NCI-H1930 (cell line): ENCODE results near the gene SYP.
"Not testable (repeated sequence)": the region's sequence is repeated elsewhere in the genome, so short reads cannot be mapped to it uniquely, and the experiment has no call there.

ENCODE experiments used
- DNase-seq, 2 experiments: peaks; one replicate each; lab custom pipeline; 2025; lab: John Stamatoyannopoulos, UW

SYP gene

GRCh38 chrX:49166914-49167739 lies 32.9 kb downstream of the SYP start:
- no peak for DNase-seq

- no peak for DNase-seq
Observed at GRCh38 chrX:49165901-49166881, 33.8 kb downstream of the SYP start.

DNA sequence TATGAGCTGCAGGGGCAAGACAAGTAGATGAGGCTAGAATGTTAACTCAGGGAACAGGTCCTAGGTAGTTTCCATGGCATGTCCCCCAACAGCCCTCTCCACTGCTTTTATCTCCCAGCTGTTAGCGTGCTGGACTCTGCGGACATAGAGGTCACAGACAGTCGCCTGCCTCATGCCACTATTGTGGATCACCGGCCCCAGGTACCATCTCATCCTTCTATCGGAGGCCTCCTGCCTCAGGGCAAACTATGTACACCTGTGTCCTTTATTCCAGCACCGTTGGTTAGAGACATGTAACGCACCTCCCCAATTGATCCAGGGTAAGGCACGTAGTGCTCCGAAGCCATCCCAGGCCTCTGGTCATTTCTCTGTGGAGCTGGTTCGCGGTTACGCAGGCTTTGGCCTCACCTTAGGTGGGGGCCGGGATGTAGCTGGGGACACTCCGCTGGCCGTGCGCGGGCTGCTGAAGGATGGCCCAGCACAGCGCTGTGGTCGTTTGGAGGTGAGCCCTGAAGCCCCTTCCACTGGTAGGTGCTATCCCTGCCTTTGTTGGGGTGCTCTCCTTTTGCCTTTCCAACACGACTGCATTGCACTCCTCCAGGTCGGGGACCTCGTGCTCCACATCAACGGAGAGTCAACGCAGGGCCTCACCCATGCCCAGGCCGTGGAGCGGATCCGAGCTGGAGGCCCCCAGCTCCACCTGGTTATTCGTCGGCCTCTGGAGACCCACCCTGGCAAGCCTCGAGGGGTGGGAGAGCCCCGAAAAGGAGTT lies 35.2 kb downstream of the SYP start:
- DNase-seq = no peak

DNA sequence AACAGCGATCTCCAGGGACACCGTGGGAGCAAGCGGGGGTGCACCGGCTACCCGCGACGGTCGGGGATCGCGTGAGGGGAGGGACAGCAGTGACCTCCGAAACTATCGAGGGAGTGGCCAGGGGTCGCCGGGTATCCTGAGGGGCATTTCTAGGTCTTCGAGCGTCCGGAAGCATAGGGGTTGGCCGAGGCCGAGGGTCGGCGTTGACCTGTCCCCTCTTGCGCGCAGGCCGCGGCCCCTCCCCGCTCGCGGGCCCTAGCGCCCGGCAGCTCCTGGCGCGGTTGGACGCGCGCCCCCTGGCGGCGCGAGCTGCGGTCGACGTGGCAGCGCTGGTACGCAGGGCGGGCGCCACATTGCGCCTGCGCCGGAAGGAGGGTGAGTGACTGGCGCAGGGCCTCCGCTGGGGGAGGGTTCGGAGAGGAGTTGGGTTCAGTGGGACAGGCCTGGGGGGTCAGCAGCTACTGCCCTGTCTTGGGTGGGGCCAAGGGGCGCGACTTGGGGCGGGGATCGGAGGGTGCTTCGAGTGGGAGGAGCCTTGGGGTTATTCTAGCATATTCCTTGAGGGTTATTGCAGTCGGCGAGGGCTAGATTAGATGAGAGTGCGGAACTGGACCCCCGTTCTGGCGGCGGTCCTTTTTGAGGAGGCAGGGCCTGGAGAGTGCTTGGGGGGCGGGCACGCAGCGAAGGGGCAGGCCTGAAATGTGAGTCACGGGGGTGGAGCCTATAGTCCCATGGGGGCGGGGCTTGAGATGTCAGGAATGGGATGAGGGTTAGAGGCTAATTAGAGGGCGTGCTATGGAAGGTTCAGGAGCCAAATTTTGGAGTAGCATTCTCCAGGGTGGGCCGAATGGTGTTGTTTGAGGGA lies 36.2 kb downstream of the SYP start:
- DNase-seq = peak; percentile 58 to 86

GRCh38 chrX:49162620-49163019 lies 37.4 kb downstream of the SYP start, which contains the start of gene MAGIX:
TSS of gene MAGIX (plus strand) at chrX:49162758. CDS start at chrX:49162890, 132 bp downstream.
- no peak for DNase-seq

DNA sequence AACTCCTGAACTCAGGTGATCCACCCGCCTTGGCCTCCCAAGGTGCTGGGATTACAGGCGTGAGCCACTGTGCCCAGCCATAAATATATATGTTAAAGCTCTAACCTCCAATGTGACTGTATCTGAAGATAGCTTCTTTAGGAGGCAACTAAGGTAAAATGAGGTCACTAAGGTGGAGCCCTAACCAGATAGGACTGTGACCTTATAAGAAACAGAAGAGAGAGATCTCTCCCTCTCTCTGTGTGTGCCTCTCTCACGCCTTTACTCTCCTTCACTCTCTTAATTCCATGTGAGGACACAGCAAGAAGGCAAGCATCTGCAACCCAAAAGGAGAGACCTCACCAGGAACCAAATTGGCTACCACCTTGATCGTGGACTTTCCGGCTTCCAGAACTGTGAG lies 38.4 kb downstream of the SYP start:
- DNase-seq = no peak

- DNase-seq = no peak
Observed at GRCh38 chrX:49160908-49161307, 39.1 kb downstream of the SYP start.

GRCh38 chrX:49157194-49157593 lies 42.8 kb downstream of the SYP start:
- no peak for DNase-seq

DNA sequence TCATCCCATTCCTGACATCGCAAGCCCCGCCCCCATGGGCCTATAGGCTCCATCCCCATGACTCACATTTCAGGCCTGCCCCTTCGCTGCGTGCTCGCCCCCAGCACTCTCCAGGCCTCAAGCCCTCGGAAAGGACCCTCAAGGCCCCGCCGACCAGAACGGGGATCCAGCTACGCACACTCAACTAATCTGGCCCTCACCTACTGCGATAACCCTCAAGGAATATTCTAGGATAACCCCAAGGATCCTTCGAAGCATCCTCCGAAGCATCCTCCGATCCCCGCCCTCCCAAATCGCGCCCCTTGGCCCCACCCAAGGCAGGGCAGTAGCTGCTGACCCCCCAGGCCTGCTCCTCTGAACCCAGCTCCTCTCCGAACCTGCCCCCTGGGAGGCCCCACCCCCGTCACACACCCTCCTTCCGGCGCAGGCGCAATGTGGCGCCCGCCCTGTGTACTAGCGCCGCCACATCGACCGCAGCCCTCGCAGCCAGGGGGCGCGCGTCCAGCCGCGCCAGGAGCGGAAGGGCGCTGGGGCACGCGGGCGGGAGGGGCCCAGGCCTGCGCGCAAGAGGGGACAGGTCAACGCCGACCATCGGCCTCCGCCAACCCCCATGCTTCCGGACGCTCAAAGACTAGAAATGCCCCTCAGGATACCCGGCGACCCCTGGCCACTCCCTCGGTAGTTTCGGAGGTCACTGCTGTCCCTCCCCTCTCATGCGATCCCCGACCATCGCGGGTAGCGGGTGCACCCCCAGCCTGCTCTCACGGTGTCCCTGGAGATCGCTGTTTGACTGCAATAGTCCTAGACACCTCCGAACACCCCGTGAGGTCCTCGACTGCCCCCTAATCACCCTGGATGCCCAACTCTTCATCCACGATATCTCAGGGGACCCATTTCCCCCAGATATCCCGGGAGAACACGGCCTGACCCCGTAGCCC lies 43.8 kb downstream of the SYP start:
- peak; percentile 70 to 83 for DNase-seq

DNA sequence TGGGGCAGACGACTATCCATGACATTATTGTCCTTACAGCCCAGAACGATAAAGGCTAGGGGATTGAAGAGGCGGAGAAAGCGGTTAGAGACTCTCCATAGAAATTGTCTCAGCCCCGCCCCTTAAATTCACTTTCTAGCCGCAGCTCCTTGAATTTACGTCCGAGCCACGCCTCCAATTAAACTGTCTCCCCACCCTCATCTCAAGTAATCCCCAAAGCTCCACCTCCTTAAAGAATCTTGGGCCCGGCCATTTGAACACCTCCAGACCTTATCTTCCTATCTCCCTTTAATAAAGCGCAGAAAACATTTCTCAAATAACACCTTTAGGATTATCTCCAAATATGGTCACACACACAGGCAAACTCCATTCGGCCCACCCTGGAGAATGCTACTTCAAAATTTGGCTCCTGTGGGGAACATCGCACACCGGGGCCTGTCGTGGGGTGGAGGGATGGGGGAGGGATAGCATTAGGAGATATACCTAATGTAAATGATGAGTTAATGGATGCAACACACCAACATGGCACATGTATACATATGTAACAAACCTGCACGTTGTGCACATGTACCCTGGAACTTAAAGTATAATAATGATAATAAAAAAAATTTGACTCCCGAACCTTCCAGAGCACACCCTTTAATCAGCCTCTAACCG lies 44.6 kb downstream of the SYP start:
- DNase-seq = peak in 1 of 2 experiments; percentile 7

DNA sequence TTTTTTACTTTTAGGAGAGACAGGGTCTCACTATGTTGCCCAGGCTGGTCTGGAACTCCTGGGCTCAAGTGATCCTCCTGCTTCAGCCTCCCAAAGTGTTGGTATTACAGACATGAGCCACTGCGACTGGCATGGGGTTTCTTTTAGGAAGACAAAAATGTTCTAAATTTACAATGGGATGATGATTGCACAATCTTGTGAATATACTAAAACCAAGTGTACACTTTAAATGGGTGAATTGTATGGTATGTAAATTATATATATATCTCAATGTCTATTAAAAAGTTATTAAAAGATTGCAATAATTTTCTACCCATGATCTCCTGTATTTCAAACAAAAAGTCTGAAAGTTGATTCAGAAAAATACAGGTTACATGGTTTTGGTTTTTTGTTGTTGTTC lies 46.5 kb downstream of the SYP start:
- no peak for DNase-seq

DNA sequence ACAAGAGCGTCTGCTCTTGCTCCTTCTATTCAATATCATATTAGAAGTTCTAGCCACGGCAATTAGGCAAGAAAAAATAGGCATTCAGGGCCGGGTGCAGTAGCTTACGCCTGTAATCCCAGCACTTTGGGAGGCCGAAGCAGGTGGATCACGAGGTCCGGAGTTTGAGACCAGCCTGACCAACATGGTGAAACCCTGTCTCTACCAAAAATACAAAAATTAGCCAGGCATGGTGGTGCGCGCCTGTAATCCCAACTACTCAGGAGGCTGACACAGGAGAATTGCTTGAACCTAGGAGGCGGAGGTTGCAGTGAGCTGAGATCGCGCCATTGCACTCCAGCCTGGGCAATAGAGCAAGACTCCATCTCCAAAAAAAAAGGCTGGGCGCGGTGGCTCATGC lies 50.7 kb downstream of the SYP start:
- DNase-seq = not testable (repeated sequence)

DNA sequence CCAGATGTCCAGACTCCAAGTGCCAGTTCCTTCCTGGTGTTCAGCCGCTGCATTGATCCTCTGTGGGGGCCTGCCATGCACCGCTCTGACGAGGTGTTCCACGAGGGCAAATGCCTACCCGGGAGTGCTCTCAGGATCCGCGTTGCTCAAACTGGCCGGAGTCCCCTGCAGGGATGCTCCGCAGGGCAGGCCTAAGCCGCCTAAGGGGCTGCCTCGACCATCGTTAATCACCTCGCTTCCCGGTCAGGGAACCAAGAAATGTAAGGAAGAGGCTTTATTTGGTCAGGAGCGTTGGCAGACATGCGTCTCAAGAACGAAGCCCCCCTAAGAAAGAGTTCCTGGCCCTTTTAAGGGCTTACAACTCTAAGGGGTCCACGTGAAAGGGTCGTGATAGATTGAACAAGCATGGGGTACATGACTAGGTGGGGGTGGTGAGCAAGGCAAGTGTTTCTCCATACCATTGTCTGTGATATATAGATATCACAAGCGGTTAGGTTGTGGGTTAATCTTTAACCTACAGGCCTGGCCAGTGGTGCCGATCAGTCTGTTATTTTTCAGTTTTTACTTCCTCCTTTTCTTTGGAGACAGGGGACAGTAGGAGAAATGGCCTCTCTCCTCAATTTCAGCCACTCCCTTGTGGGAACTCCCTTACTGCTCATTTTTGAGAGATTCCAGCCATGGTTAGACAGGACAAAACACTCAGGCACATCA lies 51.4 kb downstream of the SYP start:
- DNase-seq = not testable (repeated sequence)

DNA sequence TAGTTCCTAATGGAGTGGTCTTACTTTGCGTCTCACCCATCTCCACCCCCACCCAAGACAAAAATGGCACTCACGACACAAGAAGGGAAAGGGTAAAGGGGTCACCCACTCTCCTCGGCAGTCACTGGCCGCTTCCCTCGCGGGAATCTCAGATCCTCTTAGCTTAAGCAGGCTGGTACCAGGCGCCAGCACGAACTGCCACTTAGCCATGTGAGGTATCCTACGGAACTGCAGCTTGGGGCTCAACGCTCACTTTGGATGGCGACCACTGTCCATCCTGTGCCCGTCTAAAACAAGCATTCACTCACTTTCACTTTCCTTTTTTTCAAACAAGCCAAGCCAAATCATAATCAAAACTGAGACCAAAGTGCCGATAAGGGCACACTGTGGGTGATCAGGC lies 52.1 kb downstream of the SYP start:
- no peak for DNase-seq

GRCh38 chrX:49147282-49147681 lies 52.7 kb downstream of the SYP start:
- no peak for DNase-seq

DNA sequence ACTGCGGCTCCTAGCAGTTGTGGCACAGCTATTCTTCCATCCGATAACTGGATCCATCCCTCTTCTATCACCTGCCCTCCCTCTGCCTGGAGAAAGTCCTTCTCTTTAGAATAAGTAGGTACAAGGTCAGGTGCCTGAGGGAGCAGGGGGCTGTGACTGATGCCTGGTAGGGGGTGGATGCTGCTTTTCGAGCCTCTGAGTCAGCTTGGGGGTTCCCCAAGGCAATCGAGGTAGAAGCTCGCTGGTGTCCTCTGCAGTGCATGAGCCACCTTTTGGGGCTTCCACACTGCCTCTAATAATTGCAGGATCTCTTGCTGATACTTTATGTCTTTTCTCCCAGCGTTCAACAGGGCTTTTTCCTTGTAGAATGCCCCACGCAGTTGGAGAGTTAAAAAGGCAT lies 56.8 kb downstream of the SYP start:
- not testable (repeated sequence) for DNase-seq

GRCh38 chrX:49142264-49142663 lies 57.7 kb downstream of the SYP start:
- DNase-seq = not testable (repeated sequence)

- no peak for DNase-seq
Observed at GRCh38 chrX:49139713-49140112, 60.3 kb downstream of the SYP start.
